ENCODE results near the gene SUOX. TPM values are rescaled to one million over a fixed set of nuclear protein-coding genes. Genes with fewer than 3 reads are reported as not detected.
"Not testable (repeated sequence)": the region's sequence is repeated elsewhere in the genome, so short reads cannot be mapped to it uniquely, and the experiment has no call there.

SUOX gene
- total RNA-seq, 1 donor from 2014 or later, result 12.9 TPM

GRCh38 chr12:56034586-56035332, 37.7 kb downstream of the SUOX start:
- no peak for TF ChIP-seq CTCF (conservative IDR thresholded peaks at IDR 0.05; ENCODE audit: low read depth, low read length)
- no peak overlapping the region for H3K4me3 ChIP-seq (ENCODE audit: low read depth, low read length)
- DNase-seq (ENCODE audit: low read depth), result no peak

GRCh38 chr12:56037161-56037560, 40.1 kb downstream of the SUOX start:
- H3K4me3 ChIP-seq (ENCODE audit: low read depth, low read length), result no peak overlapping the region
- no peak for TF ChIP-seq CTCF (conservative IDR thresholded peaks at IDR 0.05; ENCODE audit: low read depth, low read length)
- DNase-seq (ENCODE audit: low read depth), result no peak

GRCh38 chr12:56038022-56038655, 41.1 kb downstream of the SUOX start:
- no peak for TF ChIP-seq CTCF (conservative IDR thresholded peaks at IDR 0.05; ENCODE audit: low read depth, low read length)
- DNase-seq (ENCODE audit: low read depth), result no peak
- H3K4me3 ChIP-seq (ENCODE audit: low read depth, low read length), result no peak overlapping the region

- DNase-seq (ENCODE audit: low read depth), result no peak
- no peak for TF ChIP-seq CTCF (conservative IDR thresholded peaks at IDR 0.05; ENCODE audit: low read depth, low read length)
- H3K4me3 ChIP-seq (ENCODE audit: low read depth, low read length), result no peak overlapping the region
Observed at GRCh38 chr12:56040151-56040550, 43.1 kb downstream of the SUOX start.

GRCh38 chr12:56040963-56041551, 44.0 kb downstream of the SUOX start:
- H3K4me3 ChIP-seq (ENCODE audit: low read depth, low read length), result peak overlapping the region; percentile 90
- DNase-seq (ENCODE audit: low read depth), result no peak
- no peak for TF ChIP-seq CTCF (conservative IDR thresholded peaks at IDR 0.05; ENCODE audit: low read depth, low read length)

- peak; percentile 98 for DNase-seq (ENCODE audit: low read depth)
- peak; percentile 49 for TF ChIP-seq CTCF (conservative IDR thresholded peaks at IDR 0.05; ENCODE audit: low read depth, low read length)
- H3K4me3 ChIP-seq (ENCODE audit: low read depth, low read length), result peak within 1 kb of the TSS; percentile 90
Observed at GRCh38 chr12:56041552-56042429, 44.7 kb downstream of the SUOX start, which contains the start of gene RPS26. Gene RPS26, plus strand, starts transcription at chr12:56041918. Its CDS starts 249 bp downstream, at chr12:56042167.

- peak overlapping the region; percentile 90 for H3K4me3 ChIP-seq (ENCODE audit: low read depth, low read length)
- DNase-seq (ENCODE audit: low read depth), result not testable (repeated sequence)
Observed at GRCh38 chr12:56042430-56042813, 45.3 kb downstream of the SUOX start.

Data from epithelial cell of proximal tubule (primary cell).